Measurements from ENCODE around the gene DGKB. TPM values are rescaled to one million over a fixed set of nuclear protein-coding genes. Genes with fewer than 3 reads are reported as not detected.

The DGKB gene
- total RNA-seq, 1 donor from 2014 or later, result 3.4 TPM

GRCh38 chr7:14821757-14822480 lies 80.6 kb downstream of the DGKB start:
- no peaks in the 10 kb centered on the region for H3K36me3 Mint-ChIP-seq
- H3K9me3 Mint-ChIP-seq, result no peaks in the 10 kb centered on the region
- no peak for DNase-seq (ENCODE audit: extremely low spot score, unreplicated experiment)
- no peak for TF ChIP-seq CTCF (conservative IDR thresholded peaks at IDR 0.05)
- no peaks in the 10 kb centered on the region for H3K4me1 Mint-ChIP-seq (ENCODE audit: unreplicated experiment)
- no peak overlapping the region for H3K27ac Mint-ChIP-seq
- H3K4me3 Mint-ChIP-seq, result no peak overlapping the region
- H3K27me3 Mint-ChIP-seq, result no peaks in the 10 kb centered on the region

GRCh38 chr7:14818871-14819270 lies 83.7 kb downstream of the DGKB start:
- Mint-ChIP-seq H3K36me3 (no peaks in the 10 kb centered on the region), H3K4me3 (no peak overlapping the region), H3K4me1 (ENCODE audit: unreplicated experiment) (peaks cover 8% of the 10 kb centered on the region), H3K27me3 (no peaks in the 10 kb centered on the region), H3K27ac (no peak overlapping the region), H3K9me3 (no peaks in the 10 kb centered on the region)
- DNase-seq (ENCODE audit: extremely low spot score, unreplicated experiment), result no peak
- no peak for TF ChIP-seq CTCF (conservative IDR thresholded peaks at IDR 0.05)

- peaks cover 8% of the 10 kb centered on the region for H3K4me1 Mint-ChIP-seq (ENCODE audit: unreplicated experiment)
- no peak for TF ChIP-seq CTCF (conservative IDR thresholded peaks at IDR 0.05)
- no peak overlapping the region for H3K4me3 Mint-ChIP-seq
- H3K36me3 Mint-ChIP-seq, result no peaks in the 10 kb centered on the region
- H3K27me3 Mint-ChIP-seq, result no peaks in the 10 kb centered on the region
- H3K27ac Mint-ChIP-seq, result no peak overlapping the region
- no peaks in the 10 kb centered on the region for H3K9me3 Mint-ChIP-seq
- no peak for DNase-seq (ENCODE audit: extremely low spot score, unreplicated experiment)
These were observed 84.5 kb downstream of the DGKB start for GRCh38 chr7:14817829-14818614.

GRCh38 chr7:14807507-14807906 lies 95.0 kb downstream of the DGKB start:
- Mint-ChIP-seq H3K36me3 (no peaks in the 10 kb centered on the region), H3K27me3 (no peaks in the 10 kb centered on the region), H3K4me3 (no peak overlapping the region), H3K4me1 (ENCODE audit: unreplicated experiment) (no peaks in the 10 kb centered on the region), H3K27ac (no peak overlapping the region), H3K9me3 (no peaks in the 10 kb centered on the region)
- no peak for DNase-seq (ENCODE audit: extremely low spot score, unreplicated experiment)
- TF ChIP-seq CTCF (conservative IDR thresholded peaks at IDR 0.05), result no peak

- TF ChIP-seq CTCF (conservative IDR thresholded peaks at IDR 0.05), result no peak
These were observed 95.7 kb downstream of the DGKB start for GRCh38 chr7:14806891-14807290.

More at GRCh38 chr7:14806891-14807290, 95.7 kb downstream of the DGKB start:
- Mint-ChIP-seq H3K36me3 (no peaks in the 10 kb centered on the region), H3K9me3 (no peaks in the 10 kb centered on the region), H3K4me1 (ENCODE audit: unreplicated experiment) (no peaks in the 10 kb centered on the region), H3K4me3 (no peak overlapping the region), H3K27ac (no peak overlapping the region), H3K27me3 (no peaks in the 10 kb centered on the region)
- DNase-seq (ENCODE audit: extremely low spot score, unreplicated experiment), result no peak

All from type B pancreatic cell (in vitro differentiated cells).